AG09309 (cell line): ENCODE measurements around the gene CDKN2B.

Experiments used
- DNase-seq: peaks from one replicate; pipeline ENCODE4 v3.0.0-alpha.2; 2010; ENCODE audit warnings: low read depth
- H3K4me3 ChIP-seq: 2 replicates; pipeline ENCODE4 v1.5.1; 2011; ENCODE audit warnings: mild to moderate bottlenecking, low read depth, low read length, moderate library complexity; ENCODE audit not compliant: control insufficient read depth
- TF ChIP-seq, protein P1 (sequence below): IDR thresholded peaks from 2 replicates; pipeline ENCODE4 v1.5.1; 2011; ENCODE audit warnings: mild to moderate bottlenecking, low read depth, low read length, inconsistent platforms; ENCODE audit not compliant: insufficient read depth, control insufficient read depth; ENCODE audit errors: missing control alignments

The CDKN2B gene

DNA sequence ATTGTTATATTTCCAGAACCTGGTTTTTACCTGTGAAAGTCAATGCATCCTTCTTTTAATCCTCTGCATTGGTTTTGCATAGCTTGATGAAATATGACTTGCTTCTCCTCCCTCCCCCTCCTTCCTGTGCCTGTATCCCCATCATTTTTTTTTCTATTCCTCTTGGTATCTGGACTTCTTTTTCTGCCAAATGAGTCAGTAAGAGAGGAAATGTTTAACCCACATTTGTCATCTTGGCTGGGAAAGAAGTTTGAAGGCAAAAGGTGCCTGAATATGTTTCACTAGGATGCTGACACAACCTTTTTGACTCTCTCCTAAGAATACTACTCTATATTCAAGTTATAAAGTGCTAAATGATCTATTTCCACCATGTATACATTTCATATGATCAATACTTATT, 35.5 kb upstream of the CDKN2B start:
- TF ChIP-seq, protein P1, sequence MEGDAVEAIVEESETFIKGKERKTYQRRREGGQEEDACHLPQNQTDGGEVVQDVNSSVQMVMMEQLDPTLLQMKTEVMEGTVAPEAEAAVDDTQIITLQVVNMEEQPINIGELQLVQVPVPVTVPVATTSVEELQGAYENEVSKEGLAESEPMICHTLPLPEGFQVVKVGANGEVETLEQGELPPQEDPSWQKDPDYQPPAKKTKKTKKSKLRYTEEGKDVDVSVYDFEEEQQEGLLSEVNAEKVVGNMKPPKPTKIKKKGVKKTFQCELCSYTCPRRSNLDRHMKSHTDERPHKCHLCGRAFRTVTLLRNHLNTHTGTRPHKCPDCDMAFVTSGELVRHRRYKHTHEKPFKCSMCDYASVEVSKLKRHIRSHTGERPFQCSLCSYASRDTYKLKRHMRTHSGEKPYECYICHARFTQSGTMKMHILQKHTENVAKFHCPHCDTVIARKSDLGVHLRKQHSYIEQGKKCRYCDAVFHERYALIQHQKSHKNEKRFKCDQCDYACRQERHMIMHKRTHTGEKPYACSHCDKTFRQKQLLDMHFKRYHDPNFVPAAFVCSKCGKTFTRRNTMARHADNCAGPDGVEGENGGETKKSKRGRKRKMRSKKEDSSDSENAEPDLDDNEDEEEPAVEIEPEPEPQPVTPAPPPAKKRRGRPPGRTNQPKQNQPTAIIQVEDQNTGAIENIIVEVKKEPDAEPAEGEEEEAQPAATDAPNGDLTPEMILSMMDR = no peak
- DNase-seq = peak; percentile 52
- no peak overlapping the region for H3K4me3 ChIP-seq

DNA sequence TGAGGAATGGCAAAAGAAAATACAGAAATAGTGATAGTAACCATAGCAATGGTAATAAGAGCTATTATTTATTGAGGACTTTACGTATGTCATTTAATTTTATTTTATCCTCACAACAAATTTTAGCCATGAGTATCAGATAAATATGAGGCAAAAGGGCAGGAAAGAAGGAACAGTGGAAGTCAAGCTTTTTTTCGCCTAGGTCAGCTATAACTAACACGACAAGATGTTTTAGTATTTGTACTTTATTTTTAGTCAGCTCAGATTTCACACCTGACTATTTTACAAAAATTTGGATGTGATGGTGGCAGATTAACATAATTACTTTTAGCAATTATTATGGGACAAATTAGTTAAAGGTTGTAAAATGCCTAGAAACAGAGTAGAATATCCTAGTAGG, 34.8 kb upstream of the CDKN2B start:
- DNase-seq = no peak
- no peak overlapping the region for H3K4me3 ChIP-seq
- TF ChIP-seq, protein P1 = no peak

DNA sequence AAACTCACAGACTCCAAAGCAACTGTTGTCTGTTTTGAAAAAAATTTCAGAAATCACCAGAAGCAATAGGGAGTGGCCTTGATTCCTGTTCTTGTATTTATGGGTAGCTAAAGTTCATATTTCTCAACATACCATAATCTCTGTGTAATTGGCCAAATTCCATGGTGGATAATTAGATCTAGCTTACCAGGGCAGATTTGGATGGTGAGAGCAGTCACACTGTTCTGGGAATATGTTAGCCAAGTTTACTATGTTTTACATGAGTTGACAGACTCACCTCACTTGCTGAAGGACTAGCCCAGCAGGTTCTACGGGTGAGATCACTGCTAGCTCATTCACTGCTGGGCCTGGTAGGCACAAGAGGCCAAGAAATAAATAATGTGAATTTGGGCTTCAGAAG, 32.7 kb upstream of the CDKN2B start:
- no peak overlapping the region for H3K4me3 ChIP-seq
- TF ChIP-seq, protein P1 = no peak
- no peak for DNase-seq

DNA sequence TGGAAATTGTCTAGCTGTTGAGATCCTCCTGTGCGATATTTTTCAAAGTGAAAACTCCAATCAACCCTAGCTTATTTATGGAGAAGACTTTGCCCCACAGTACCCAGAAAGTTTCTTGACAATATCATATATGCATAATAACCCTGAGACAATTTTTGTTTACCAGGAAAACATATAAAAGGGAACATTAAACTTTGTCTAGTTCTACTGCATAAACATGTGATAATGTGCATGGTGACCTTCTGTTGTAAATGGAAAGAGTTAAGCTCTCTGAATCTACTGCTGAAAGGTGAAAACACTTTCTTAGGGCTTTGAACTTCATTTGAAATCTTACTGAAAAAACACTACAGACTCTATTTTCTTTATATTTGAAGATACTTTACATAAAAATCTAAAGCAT, 32.2 kb upstream of the CDKN2B start:
- no peak overlapping the region for H3K4me3 ChIP-seq
- no peak for DNase-seq
- TF ChIP-seq, protein P1 = no peak

DNA sequence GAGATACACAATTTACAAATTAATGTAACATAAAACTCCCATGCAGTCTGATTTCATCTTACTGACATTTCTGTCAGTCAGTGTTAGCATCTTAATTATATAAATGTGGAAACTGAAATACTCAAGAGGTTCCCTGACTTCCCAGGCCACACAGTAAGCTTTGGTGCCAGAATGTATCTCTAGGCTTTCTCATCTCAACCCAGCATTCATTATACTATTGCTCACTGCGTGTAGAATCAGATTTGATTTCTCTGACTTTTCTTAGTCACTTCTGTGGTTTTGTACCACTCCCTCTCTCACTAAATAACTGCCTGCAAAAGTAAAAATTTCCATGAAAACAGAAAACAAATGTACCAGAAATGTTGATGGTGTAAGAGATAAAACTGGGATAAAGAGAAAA, 31.7 kb upstream of the CDKN2B start:
- TF ChIP-seq, protein P1 = no peak
- no peak for DNase-seq
- H3K4me3 ChIP-seq = no peak overlapping the region

DNA sequence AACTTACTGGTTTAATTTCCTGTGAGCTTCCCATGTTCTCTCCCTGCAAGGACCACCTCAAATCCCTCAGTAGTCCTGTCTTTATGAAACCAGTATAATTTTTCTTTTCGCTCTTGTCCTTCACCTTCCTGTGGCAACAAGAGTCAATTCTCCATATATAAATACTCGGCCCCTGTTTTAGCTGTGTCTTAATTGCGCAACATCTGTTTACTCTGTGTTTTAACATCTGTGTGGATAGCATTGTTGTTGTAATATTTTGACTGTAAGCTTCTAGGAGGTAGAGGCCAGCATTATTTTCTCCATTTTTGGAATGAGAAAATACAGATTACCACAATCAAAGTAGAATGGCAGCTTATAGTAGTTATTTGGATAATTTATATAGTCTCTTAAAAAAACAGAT, 30.2 kb upstream of the CDKN2B start:
- H3K4me3 ChIP-seq = no peak overlapping the region
- DNase-seq = no peak
- TF ChIP-seq, protein P1 = no peak

DNA sequence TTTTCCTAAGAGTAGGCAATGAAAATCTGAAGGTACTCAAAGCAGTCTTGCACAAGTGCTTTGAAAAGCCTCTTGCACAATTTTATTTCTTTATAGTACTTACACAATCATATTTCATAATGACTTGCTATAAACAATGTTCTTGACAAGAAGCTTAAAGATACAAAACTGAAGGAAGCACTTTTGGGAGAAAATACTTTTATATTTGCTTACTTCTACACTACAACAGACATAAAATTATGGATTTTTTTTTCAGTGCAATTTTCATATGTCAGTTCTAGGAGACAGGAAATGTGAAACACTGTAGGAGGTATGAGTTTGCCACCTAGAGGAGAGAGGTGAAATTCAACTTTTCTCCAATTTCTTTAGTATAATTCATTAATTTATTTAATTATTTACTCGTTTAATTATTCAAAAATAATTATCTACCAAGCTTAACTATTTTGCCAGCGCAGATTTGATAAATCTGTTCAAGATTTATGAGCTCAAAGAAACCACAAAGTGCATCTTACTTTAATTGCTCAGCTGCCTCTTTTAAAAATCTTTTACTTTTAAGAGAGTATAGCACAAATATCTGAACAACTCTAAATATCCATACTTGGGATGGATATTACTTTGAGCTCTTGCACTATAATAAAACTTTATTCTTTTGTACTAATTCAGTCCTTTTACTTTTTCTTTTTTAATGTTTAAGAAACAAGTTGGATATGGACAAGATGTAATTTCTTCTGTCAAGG, 29.0 kb upstream of the CDKN2B start:
- TF ChIP-seq, protein P1 = peak; percentile 37
- no peak overlapping the region for H3K4me3 ChIP-seq
- no peak for DNase-seq
